GM10248 (cell line): Measurements from ENCODE around the gene KDR.

Source experiments
- CTCF ChIA-PET: fragments of 300-600 bp; sonication (Branson Sonifier 250); formaldehyde crosslinking; extraction: SDS; loops from one replicate; lab custom pipeline; 2021; ENCODE audit warnings: antibody characterized with exemption; lab: Yijun Ruan, JAX
- POLR2A ChIA-PET: fragments of 350-650 bp; sonication (Branson Sonifier 250); formaldehyde crosslinking; extraction: SDS; loops from one replicate; lab custom pipeline; 2020; ENCODE audit warnings: antibody characterized with exemption; lab: Yijun Ruan, JAX
- DNase-seq: peaks from one replicate; pipeline ENCODE4 v3.0.0; 2012; ENCODE audit errors: extremely low spot score
- CTCF ChIP-seq: IDR thresholded peaks from 2 replicates; pipeline ENCODE4 v1.5.1; 2012; ENCODE audit warnings: mild to moderate bottlenecking, low read depth; ENCODE audit errors: extremely low read depth, missing control alignments, control extremely low read depth

Gene KDR

GRCh38 chr4:55118397-55118796, 7.0 kb downstream of the KDR start:
- CTCF ChIA-PET = no interaction called here
- POLR2A ChIA-PET = no interaction called here
- no peak for TF ChIP-seq CTCF
- DNase-seq = no peak

- TF ChIP-seq CTCF = no peak
- POLR2A ChIA-PET = no interaction called here
- CTCF ChIA-PET = no interaction called here
- DNase-seq = no peak
Measured at GRCh38 chr4:55117511-55117910, 7.9 kb downstream of the KDR start.

GRCh38 chr4:55116450-55116849, 8.9 kb downstream of the KDR start:
- CTCF ChIA-PET = no interaction called here
- POLR2A ChIA-PET = no interaction called here
- TF ChIP-seq CTCF = no peak
- no peak for DNase-seq

DNA sequence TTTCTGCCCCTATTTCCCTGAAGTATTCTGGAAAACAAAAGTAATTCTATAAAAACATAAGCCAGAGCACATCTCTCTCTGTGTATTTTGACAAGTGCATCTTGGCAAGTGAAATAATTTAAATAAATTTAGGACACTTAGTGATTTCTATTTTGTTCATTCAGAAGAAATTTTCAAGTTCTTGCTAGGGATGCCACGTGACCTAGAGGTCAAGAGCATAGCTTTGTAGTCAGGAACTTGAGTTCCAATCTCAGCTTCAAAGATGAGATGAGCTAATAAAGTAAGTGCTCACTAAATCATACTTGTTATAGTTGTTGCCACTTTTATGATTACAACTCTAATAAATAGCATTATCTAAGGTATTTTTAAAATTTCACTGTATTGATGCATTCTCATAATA, 13.8 kb downstream of the KDR start:
- TF ChIP-seq CTCF = no peak
- DNase-seq = no peak
- POLR2A ChIA-PET = no interaction called here
- CTCF ChIA-PET = no interaction called here

- POLR2A ChIA-PET = no interaction called here
- TF ChIP-seq CTCF = no peak
- DNase-seq = no peak
- CTCF ChIA-PET = no interaction called here
Measured at GRCh38 chr4:55110131-55110530, 15.3 kb downstream of the KDR start.

DNA sequence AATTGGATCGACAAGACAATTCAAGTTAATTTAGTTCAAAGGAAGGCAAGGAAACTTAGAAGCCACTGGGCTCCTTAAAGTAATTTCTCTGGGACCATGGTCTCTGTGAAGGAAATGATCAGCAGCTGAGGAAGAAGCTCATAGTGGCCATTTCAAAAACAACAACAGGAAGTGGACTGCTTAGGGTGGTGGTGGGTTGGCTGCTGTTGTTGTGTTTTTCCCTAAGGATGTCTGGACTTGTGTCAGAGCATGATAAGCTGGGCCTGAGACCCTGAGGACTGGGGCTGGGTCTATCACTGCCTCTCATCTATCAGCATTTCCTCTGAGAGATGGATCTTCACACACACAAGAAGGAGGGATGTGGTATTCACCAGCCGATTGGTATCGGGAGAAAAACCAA, 18.3 kb downstream of the KDR start:
- ChIA-PET POLR2A (no interaction called here), CTCF (no interaction called here)
- no peak for DNase-seq
- TF ChIP-seq CTCF = no peak

GRCh38 chr4:55103224-55103623, 22.2 kb downstream of the KDR start:
- no peak for DNase-seq
- no peak for TF ChIP-seq CTCF
- POLR2A ChIA-PET = no interaction called here
- CTCF ChIA-PET = interaction anchor here (1.4 kb wide), 1 partner anchor 11 kb away, joined by 3 read pairs; no protein-coding TSS in a partner anchor
